Neural cell (in vitro differentiated cells): ENCODE measurements around the gene XDH. TPM values are rescaled to one million over a fixed set of nuclear protein-coding genes. Genes with fewer than 3 reads are reported as not detected.

ENCODE experiments used
- H2AFZ ChIP-seq: fragments of 200-600, 300-800 bp; sonication (generic), shearing (Covaris generic); 2 replicates; pipeline ENCODE4 v1.6.0; 2014; ENCODE audit warnings: low read depth, mild to moderate bottlenecking, antibody characterized with exemption, low read length, moderate library complexity
- H3F3A ChIP-seq: fragments of 200-600 bp; shearing (Covaris generic); 2 replicates; pipeline ENCODE4 v1.6.1; 2016; ENCODE audit warnings: mild to moderate bottlenecking, moderate library complexity, mixed read lengths, antibody characterized with exemption, low read length; ENCODE audit not compliant: insufficient read depth, poor library complexity, severe bottlenecking
- H3K27ac ChIP-seq: fragments of 200-600, 300-800 bp; sonication (generic), shearing (Covaris generic); 2 replicates; pipeline ENCODE4 v1.5.1; 2014; ENCODE audit warnings: mild to moderate bottlenecking, low read length, moderate library complexity
- H3K27me3 ChIP-seq: fragments of 300-800, 200-600 bp; sonication (generic), shearing (Covaris generic); 2 replicates; pipeline ENCODE4 v1.6.0; 2014; ENCODE audit warnings: mild to moderate bottlenecking, low read depth, low read length, moderate library complexity; ENCODE audit not compliant: insufficient read depth
- H3K36me3 ChIP-seq: fragments of 300-800, 200-600 bp; sonication (generic), shearing (Covaris generic); 2 replicates; pipeline ENCODE4 v1.5.1; 2014; ENCODE audit warnings: mild to moderate bottlenecking, antibody characterized with exemption, low read length, moderate library complexity; ENCODE audit not compliant: insufficient read depth
- H3K4me2 ChIP-seq: fragments of 300-800, 200-600 bp; sonication (generic), shearing (Covaris generic); 2 replicates; pipeline ENCODE4 v1.6.0; 2014; ENCODE audit warnings: mild to moderate bottlenecking, low read length
- H3K4me3 ChIP-seq: fragments of 300-800, 200-600 bp; sonication (generic), shearing (Covaris generic); 2 replicates; pipeline ENCODE4 v1.5.1; 2014; ENCODE audit warnings: mild to moderate bottlenecking, low read length, moderate library complexity
- H3K79me2 ChIP-seq: fragments of 200-600 bp; shearing (Covaris generic); replicated peaks from 2 replicates; pipeline ENCODE4 v1.6.0; 2014; ENCODE audit warnings: mild to moderate bottlenecking, low read length, moderate library complexity; ENCODE audit not compliant: insufficient read depth
- H3K9ac ChIP-seq: fragments of 300-800, 200-600 bp; sonication (generic), shearing (Covaris generic); 2 replicates; pipeline ENCODE4 v1.6.1; 2016; ENCODE audit warnings: mild to moderate bottlenecking, low read length, mixed read lengths
- H3K9me2 ChIP-seq: fragments of 200-600 bp; shearing (Covaris generic); 2 replicates; pipeline ENCODE4 v1.6.1; 2016; ENCODE audit warnings: mild to moderate bottlenecking, low read length, mixed read lengths; ENCODE audit not compliant: insufficient read depth
- H3K9me3 ChIP-seq: fragments of 200-600, 300-800 bp; sonication (generic), shearing (Covaris generic); 2 replicates; pipeline ENCODE4 v1.6.1; 2016; ENCODE audit warnings: mild to moderate bottlenecking, mixed run types, low read length, moderate library complexity, mixed read lengths
- H4K20me1 ChIP-seq: fragments of 200-600 bp; shearing (Covaris generic); 2 replicates; pipeline ENCODE4 v1.6.1; 2016; ENCODE audit warnings: mild to moderate bottlenecking, mixed run types; ENCODE audit not compliant: insufficient read depth
- CTCF ChIP-seq: fragments of 450-650 bp; IDR thresholded peaks from 2 replicates; pipeline ENCODE4 v1.5.1; 2014; ENCODE audit warnings: antibody characterized with exemption, mild to moderate bottlenecking, moderate library complexity; ENCODE audit not compliant: poor library complexity, severe bottlenecking
- EP300 ChIP-seq: fragments of 450-650 bp; conservative IDR thresholded peaks from 2 replicates; pipeline ENCODE4 v1.6.1; 2014; ENCODE audit warnings: antibody characterized with exemption, mild to moderate bottlenecking, moderate library complexity; ENCODE audit not compliant: poor library complexity, severe bottlenecking
- EZH2 ChIP-seq: fragments of 200-600, 300-800 bp; shearing (Covaris generic), sonication (generic); IDR thresholded peaks from 2 replicates; pipeline ENCODE4 v1.6.1; 2014; ENCODE audit warnings: antibody characterized with exemption, low read length, borderline replicate concordance, mild to moderate bottlenecking; ENCODE audit not compliant: insufficient read depth, poor library complexity, severe bottlenecking
- MXI1 ChIP-seq: fragments of 450-650 bp; conservative IDR thresholded peaks from 2 replicates; pipeline ENCODE4 v1.6.1; 2014; ENCODE audit warnings: antibody characterized with exemption, mild to moderate bottlenecking; ENCODE audit not compliant: poor library complexity, severe bottlenecking
- POLR2AphosphoS5 ChIP-seq: IDR thresholded peaks from 2 replicates; pipeline ENCODE4 v1.6.1; 2012
- RAD21 ChIP-seq: fragments of 450-650 bp; conservative IDR thresholded peaks from 2 replicates; pipeline ENCODE4 v1.6.1; 2014; ENCODE audit warnings: antibody characterized with exemption, mild to moderate bottlenecking, moderate library complexity
- SMC3 ChIP-seq: fragments of 450-650 bp; conservative IDR thresholded peaks from 2 replicates; pipeline ENCODE4 v1.6.1; 2014; ENCODE audit warnings: antibody characterized with exemption, mild to moderate bottlenecking, moderate library complexity; ENCODE audit not compliant: poor library complexity
- TAF1 ChIP-seq: IDR thresholded peaks from 2 replicates; pipeline ENCODE4 v1.6.1; 2012; ENCODE audit warnings: low read depth
- polyA plus RNA-seq: library from polyadenylated mRNA; depleted of rRNA; stranded (reverse); fragments of >200 nt; gene quantifications from 2 replicates; pipeline ENCODE4 v1.2.3, GENCODE V29; 2014
- TF ChIP-seq, protein P1 (sequence below): IDR thresholded peaks from 2 replicates; pipeline ENCODE4 v1.6.1; 2012; ENCODE audit warnings: borderline replicate concordance

Gene XDH
- polyA plus RNA-seq, 1 donor from 2014 or later: 0.48 TPM

- Histone ChIP-seq H3K4me2 (no peak overlapping the region), H3K4me3 (no peak overlapping the region)
- TF ChIP-seq SMC3: no peak
- TF ChIP-seq POLR2AphosphoS5: no peak
- no peak for TF ChIP-seq RAD21
- TF ChIP-seq, protein P1, sequence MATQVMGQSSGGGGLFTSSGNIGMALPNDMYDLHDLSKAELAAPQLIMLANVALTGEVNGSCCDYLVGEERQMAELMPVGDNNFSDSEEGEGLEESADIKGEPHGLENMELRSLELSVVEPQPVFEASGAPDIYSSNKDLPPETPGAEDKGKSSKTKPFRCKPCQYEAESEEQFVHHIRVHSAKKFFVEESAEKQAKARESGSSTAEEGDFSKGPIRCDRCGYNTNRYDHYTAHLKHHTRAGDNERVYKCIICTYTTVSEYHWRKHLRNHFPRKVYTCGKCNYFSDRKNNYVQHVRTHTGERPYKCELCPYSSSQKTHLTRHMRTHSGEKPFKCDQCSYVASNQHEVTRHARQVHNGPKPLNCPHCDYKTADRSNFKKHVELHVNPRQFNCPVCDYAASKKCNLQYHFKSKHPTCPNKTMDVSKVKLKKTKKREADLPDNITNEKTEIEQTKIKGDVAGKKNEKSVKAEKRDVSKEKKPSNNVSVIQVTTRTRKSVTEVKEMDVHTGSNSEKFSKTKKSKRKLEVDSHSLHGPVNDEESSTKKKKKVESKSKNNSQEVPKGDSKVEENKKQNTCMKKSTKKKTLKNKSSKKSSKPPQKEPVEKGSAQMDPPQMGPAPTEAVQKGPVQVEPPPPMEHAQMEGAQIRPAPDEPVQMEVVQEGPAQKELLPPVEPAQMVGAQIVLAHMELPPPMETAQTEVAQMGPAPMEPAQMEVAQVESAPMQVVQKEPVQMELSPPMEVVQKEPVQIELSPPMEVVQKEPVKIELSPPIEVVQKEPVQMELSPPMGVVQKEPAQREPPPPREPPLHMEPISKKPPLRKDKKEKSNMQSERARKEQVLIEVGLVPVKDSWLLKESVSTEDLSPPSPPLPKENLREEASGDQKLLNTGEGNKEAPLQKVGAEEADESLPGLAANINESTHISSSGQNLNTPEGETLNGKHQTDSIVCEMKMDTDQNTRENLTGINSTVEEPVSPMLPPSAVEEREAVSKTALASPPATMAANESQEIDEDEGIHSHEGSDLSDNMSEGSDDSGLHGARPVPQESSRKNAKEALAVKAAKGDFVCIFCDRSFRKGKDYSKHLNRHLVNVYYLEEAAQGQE: no peak
- TF ChIP-seq MXI1: no peak
- TF ChIP-seq EP300: no peak
- TF ChIP-seq EZH2: no peak
- no peak for TF ChIP-seq TAF1
Observed at GRCh38 chr2:31296641-31297287, 117.8 kb downstream of the XDH start.

GRCh38 chr2:31294196-31294595 lies 120.3 kb downstream of the XDH start:
- Histone ChIP-seq H3K9ac (no peak overlapping the region), H3K79me2 (no peaks in the 10 kb centered on the region), H2AFZ (no peak overlapping the region), H4K20me1 (no peaks in the 10 kb centered on the region), H3F3A (no peaks in the 10 kb centered on the region), H3K4me2 (no peak overlapping the region), H3K4me3 (no peak overlapping the region), H3K36me3 (no peaks in the 10 kb centered on the region), H3K9me3 (no peaks in the 10 kb centered on the region), H3K27me3 (no peaks in the 10 kb centered on the region), H3K27ac (no peak overlapping the region), H3K9me2 (no peaks in the 10 kb centered on the region)
- TF ChIP-seq CTCF: no peak
- no peak for TF ChIP-seq EP300
- no peak for TF ChIP-seq EZH2
- no peak for TF ChIP-seq TAF1
- TF ChIP-seq SMC3: no peak
- no peak for TF ChIP-seq MXI1
- TF ChIP-seq, protein P1: no peak
- no peak for TF ChIP-seq POLR2AphosphoS5
- no peak for TF ChIP-seq RAD21

More at GRCh38 chr2:31296641-31297287, 117.8 kb downstream of the XDH start:
- Histone ChIP-seq H3K9ac (no peak overlapping the region), H2AFZ (no peak overlapping the region), H3K9me2 (no peaks in the 10 kb centered on the region), H3F3A (no peaks in the 10 kb centered on the region), H4K20me1 (no peaks in the 10 kb centered on the region), H3K36me3 (no peaks in the 10 kb centered on the region), H3K9me3 (no peaks in the 10 kb centered on the region), H3K27ac (no peak overlapping the region), H3K27me3 (no peaks in the 10 kb centered on the region), H3K79me2 (no peaks in the 10 kb centered on the region)
